KOPT-K1 (cell line): ENCODE results near the gene PARP11.

Experiments used
- H3K27ac ChIP-seq: fragments of 200-600 bp; sonication (generic); 2 replicates; pipeline ENCODE4 v1.5.1; 2016; ENCODE audit warnings: antibody characterized with exemption, mild to moderate bottlenecking, low read depth, low read length; ENCODE audit not compliant: poor library complexity, severe bottlenecking
- H3K36me3 ChIP-seq: fragments of 200-600 bp; sonication (generic); 2 replicates; pipeline ENCODE4 v1.5.1; 2017; ENCODE audit warnings: antibody characterized with exemption, mild to moderate bottlenecking, low read length, moderate library complexity; ENCODE audit not compliant: insufficient read depth
- H3K9me3 ChIP-seq: fragments of 200-600 bp; sonication (generic); 2 replicates; pipeline ENCODE4 v1.5.1; 2017; ENCODE audit warnings: antibody characterized with exemption, low read length, mild to moderate bottlenecking; ENCODE audit not compliant: insufficient read depth, poor library complexity, severe bottlenecking

The PARP11 gene

DNA sequence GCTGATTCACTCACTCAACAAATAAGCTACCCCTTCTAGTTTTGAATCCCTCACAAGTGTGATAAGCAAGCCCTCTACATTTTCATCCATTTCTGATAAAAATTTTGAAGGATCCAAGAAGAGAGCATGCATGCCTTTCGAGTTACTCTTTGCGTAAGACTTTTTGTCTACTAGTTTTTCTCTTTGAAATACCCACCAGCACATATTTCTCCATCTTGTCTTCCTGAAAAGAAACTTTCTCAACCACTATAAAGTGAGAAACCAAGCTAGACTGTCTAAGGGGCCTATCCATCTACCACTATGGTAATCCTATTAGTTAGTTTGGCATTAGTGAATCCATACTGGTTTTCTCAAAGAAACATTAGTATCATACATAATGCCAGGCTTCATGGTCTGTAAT lies 56.9 kb downstream of the PARP11 start:
- H3K27ac ChIP-seq, result no peak overlapping the region
- peaks cover 26% of the 10 kb centered on the region for H3K36me3 ChIP-seq
- no peaks in the 10 kb centered on the region for H3K9me3 ChIP-seq

DNA sequence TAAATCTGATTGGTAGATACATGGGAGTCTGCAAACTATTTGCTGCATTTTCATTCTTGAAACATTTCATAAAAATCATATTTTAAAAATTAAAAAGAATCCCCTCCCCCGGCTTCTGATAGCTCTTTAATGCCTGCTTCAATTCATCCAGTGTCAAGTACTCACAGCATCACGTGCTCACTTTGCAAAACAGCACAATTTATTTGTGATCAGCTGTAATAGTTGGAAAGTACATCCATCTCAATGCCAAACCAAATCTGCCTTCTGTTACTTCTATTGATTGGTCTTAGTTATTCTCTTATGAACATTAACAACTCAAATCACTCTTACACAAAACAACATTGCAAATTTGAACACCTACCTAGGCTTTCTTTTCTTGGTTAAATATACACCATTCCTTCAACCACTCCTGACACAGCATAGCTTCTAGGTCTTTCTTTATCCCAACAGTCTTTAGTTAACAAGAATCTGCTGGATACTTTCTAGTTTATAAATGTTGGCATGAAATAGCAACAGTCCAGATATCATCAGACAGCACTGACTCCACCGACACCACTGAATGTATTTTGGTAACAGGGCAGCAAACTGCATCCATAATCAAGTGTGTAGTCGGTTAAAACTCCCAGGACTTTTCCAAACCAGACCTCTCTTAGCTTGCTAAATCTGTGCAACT lies 58.0 kb downstream of the PARP11 start:
- Histone ChIP-seq H3K9me3 (no peaks in the 10 kb centered on the region), H3K27ac (no peak overlapping the region), H3K36me3 (peaks cover 23% of the 10 kb centered on the region)

DNA sequence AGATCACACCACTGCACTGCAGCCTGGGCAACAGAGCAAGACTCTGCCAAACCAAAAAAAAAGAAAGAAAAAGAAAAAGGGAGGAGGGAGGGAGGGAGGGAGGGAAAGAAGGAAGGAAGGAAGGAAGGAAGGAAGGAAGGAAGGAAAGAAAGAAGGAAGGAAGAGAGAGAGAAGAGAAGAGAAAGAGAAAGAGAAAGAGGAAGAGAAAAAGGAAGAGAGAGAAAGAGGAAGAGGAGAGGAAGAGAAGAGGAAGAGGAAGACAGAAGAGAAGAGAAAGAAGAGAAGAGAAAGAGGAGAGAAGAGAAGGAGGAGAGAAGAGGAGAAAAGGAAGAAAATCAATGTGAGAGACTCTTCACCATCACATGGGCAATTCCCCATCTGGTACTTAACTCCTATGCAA lies 62.7 kb downstream of the PARP11 start:
- Histone ChIP-seq H3K9me3 (no peaks in the 10 kb centered on the region), H3K27ac (no peak overlapping the region), H3K36me3 (peaks cover 21% of the 10 kb centered on the region)

- Histone ChIP-seq H3K9me3 (no peaks in the 10 kb centered on the region), H3K27ac (no peak overlapping the region), H3K36me3 (peaks cover 21% of the 10 kb centered on the region)
Observed at GRCh38 chr12:3810016-3810370, 63.2 kb downstream of the PARP11 start.

DNA sequence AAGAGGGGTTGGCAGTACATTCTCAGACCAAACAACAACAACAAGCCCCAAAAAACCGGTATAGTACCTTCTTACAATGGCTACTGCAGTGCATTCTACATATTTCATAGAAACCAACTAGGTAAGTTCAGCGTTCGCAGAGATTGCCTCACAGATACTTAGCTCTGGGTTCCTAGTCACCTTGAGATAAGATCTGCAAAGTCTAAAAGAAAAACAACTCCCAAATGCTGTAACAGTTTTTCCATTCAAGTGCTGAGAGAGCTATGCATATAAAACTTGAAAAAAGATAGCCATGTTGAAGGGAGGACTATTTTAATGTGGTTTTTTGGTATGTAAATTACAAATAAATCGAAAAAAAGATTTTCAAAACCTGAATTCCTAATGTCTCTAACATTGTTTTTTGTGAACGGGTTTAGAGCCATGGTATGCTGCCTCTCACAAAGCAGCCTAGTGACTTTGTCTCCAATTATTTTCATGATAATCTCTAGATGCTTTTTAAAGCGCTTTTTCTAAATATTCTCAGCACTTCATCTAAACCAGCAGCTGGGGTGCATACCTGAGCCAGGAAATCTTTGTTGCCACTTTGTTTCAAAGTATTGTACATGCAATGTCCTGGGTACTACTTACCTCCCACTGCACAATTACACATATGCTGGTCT lies 63.7 kb downstream of the PARP11 start:
- Histone ChIP-seq H3K27ac (no peak overlapping the region), H3K9me3 (no peaks in the 10 kb centered on the region), H3K36me3 (peaks cover 21% of the 10 kb centered on the region)

- Histone ChIP-seq H3K9me3 (no peaks in the 10 kb centered on the region), H3K27ac (no peak overlapping the region), H3K36me3 (peaks cover 11% of the 10 kb centered on the region; the same call in 1 of the 2 replicates)
Observed at GRCh38 chr12:3805077-3805476, 68.1 kb downstream of the PARP11 start.

DNA sequence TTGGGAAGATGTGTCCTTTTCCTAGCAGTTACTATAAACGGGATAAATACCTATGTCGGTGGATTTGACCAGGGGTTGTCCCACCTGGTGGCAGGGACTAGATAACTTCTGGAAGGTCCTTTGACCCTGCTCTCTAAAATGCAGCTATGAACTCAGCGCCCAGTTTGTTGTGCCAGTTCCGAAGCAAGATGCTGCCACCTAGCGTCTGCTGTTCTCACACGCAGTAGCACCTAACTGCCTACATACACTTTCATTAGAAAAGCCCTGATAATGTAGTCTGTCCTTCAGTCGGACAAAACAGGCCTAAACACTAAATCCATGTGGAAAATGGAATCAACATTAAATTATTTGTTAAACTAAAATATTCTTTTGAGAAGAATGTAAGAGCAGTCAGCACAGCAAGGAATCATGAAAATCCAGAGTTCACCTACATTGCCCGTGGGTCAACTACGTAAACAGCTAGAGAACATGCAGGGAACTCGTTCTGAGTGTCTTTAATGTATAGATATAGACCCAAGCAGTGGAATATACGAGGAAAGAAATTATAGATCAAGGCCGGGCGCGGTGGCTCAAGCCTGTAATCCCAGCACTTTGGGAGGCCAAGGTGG lies 69.2 kb downstream of the PARP11 start:
- Histone ChIP-seq H3K36me3 (peaks cover 11% of the 10 kb centered on the region; the same call in 1 of the 2 replicates), H3K27ac (no peak overlapping the region), H3K9me3 (no peaks in the 10 kb centered on the region)

GRCh38 chr12:3802721-3803120 lies 70.5 kb downstream of the PARP11 start:
- H3K36me3 ChIP-seq, result peaks cover 11% of the 10 kb centered on the region; the same call in 1 of the 2 replicates
- no peak overlapping the region for H3K27ac ChIP-seq

GRCh38 chr12:3797531-3798048 lies 75.6 kb downstream of the PARP11 start:
- H3K27ac ChIP-seq, result no peak overlapping the region
- H3K36me3 ChIP-seq, result no peaks in the 10 kb centered on the region
- H3K9me3 ChIP-seq, result no peaks in the 10 kb centered on the region

More at GRCh38 chr12:3802721-3803120, 70.5 kb downstream of the PARP11 start:
- no peaks in the 10 kb centered on the region for H3K9me3 ChIP-seq

DNA sequence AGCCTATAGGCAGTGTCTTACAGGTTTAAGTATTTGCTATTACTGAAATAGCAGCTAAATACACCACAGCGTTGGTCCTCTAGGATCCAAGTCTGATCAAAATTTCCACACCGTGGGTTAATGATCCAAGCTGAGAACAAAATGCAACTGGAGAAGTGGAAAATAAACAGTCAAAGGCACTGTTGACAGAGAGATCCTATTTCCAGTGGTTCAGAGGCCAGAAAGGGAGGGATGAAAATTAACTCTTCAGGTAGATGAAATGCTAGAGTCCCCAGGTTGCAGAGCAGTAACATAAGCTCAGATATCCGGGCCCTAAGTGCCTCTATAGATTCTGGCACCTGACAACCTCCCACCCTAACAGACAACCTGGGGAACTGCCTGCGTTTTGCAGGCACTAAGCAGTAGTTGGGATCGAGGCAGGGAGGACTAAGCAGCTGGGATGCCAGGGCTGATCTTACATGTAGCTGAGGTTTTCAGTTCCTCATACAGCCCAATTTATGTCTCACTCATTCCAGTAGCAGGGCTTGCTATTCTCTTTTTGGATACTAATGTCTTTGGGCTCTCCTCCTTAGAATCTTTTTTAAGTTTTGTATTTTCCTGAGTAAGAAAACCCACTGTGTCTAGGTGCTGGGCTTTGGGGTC lies 77.6 kb downstream of the PARP11 start:
- H3K27ac ChIP-seq, result no peak overlapping the region

GRCh38 chr12:3795066-3795465 lies 78.1 kb downstream of the PARP11 start:
- no peak overlapping the region for H3K27ac ChIP-seq
- H3K9me3 ChIP-seq, result no peaks in the 10 kb centered on the region
- H3K36me3 ChIP-seq, result no peaks in the 10 kb centered on the region

More for the DNA sequence above, 77.6 kb downstream of the PARP11 start:
- Histone ChIP-seq H3K9me3 (no peaks in the 10 kb centered on the region), H3K36me3 (no peaks in the 10 kb centered on the region)

- H3K9me3 ChIP-seq, result no peaks in the 10 kb centered on the region
- no peaks in the 10 kb centered on the region for H3K36me3 ChIP-seq
- no peak overlapping the region for H3K27ac ChIP-seq
Observed at GRCh38 chr12:3792623-3793288, 80.4 kb downstream of the PARP11 start.

- no peak overlapping the region for H3K27ac ChIP-seq
- no peaks in the 10 kb centered on the region for H3K9me3 ChIP-seq
- no peaks in the 10 kb centered on the region for H3K36me3 ChIP-seq
Observed at GRCh38 chr12:3791256-3791874, 81.8 kb downstream of the PARP11 start.

- Histone ChIP-seq H3K9me3 (no peaks in the 10 kb centered on the region), H3K36me3 (no peaks in the 10 kb centered on the region), H3K27ac (no peak overlapping the region)
Observed at GRCh38 chr12:3790642-3791041, 82.6 kb downstream of the PARP11 start.
